Activated T-helper 1 cell treated with anti-CD3 and anti-CD28 coated beads, Interleukin-12 subunit alpha, Interleukin-12 subunit beta, Interleukin-2, Interleukin-4 antibody, amounts not matched to agents 30 ng/mL and 10 ng/mL and 1 ng/mL, durations not matched to agents 14 hours and 24 hours and 36 hours (primary cell): ENCODE results near the gene EPS8. TPM values are rescaled to one million over a fixed set of nuclear protein-coding genes. Genes with fewer than 3 reads are reported as not detected.

ENCODE experiments used
- DNase-seq: peaks from one replicate; pipeline ENCODE4 v3.0.0; 2021; ENCODE audit warnings: low spot score
- H3K27ac Mint-ChIP-seq: one replicate; pipeline ENCODE4 v1.8.0; 2021; ENCODE audit warnings: mild to moderate bottlenecking, mixed read lengths
- H3K27me3 Mint-ChIP-seq: one replicate; pipeline ENCODE4 v1.8.0; 2022; ENCODE audit warnings: mild to moderate bottlenecking, moderate library complexity, mixed read lengths; ENCODE audit not compliant: insufficient read depth
- H3K36me3 Mint-ChIP-seq: one replicate; pipeline ENCODE4 v1.8.0; 2021; ENCODE audit warnings: low read depth, mixed read lengths
- H3K4me1 Mint-ChIP-seq: one replicate; pipeline ENCODE4 v1.8.0; 2021; ENCODE audit warnings: low read depth, mixed read lengths
- H3K4me3 Mint-ChIP-seq: one replicate; pipeline ENCODE4 v1.8.0; 2021; ENCODE audit warnings: mild to moderate bottlenecking, moderate library complexity, mixed read lengths
- H3K9me3 Mint-ChIP-seq: one replicate; pipeline ENCODE4 v1.8.0; 2021; ENCODE audit warnings: mixed read lengths
- intact Hi-C: fragments of 100-400 bp; cut with micrococcal nuclease; formaldehyde crosslinking; loops from one replicate; pipeline ENCODE4 v1.15.1; 2024
- total RNA-seq: library from RNA; stranded (reverse); gene quantifications from 2 replicates; pipeline ENCODE4 v1.2.3, GENCODE V29; 2022

The EPS8 gene
- total RNA-seq, 1 donor from 2014 or later, result 1.9 TPM

DNA sequence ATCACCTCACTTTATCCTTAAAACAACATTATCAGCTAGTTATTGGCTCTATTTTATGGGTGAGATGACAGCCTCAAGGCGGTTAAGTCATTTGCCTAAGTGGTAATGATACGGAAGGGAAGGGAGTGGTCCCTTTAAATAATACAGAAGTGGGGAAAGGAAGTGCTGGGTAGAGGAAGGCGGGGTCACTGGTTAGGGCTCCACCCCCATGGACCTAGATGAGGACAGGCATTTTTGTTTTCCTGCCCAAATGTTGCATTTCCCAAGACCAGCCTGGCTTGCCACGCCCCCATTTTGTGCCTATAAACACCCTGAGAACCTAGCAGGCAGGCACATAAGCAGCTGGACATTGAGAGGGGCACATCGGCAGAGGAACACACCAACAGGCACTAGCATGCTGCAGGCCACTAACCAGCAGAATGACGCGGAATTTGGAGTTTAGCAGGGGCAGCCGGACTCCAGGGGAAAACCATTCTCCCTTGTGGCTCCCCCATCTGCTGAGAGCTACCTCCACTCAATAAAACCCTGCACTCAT lies 100.9 kb downstream of the EPS8 start:
- Mint-ChIP-seq H3K36me3 (no peaks in the 10 kb centered on the region), H3K27me3 (peaks cover 35% of the 10 kb centered on the region), H3K9me3 (no peaks in the 10 kb centered on the region), H3K27ac (no peak overlapping the region), H3K4me3 (no peak overlapping the region), H3K4me1 (no peaks in the 10 kb centered on the region)
- intact Hi-C loops, result no loop called here
- no peak for DNase-seq

DNA sequence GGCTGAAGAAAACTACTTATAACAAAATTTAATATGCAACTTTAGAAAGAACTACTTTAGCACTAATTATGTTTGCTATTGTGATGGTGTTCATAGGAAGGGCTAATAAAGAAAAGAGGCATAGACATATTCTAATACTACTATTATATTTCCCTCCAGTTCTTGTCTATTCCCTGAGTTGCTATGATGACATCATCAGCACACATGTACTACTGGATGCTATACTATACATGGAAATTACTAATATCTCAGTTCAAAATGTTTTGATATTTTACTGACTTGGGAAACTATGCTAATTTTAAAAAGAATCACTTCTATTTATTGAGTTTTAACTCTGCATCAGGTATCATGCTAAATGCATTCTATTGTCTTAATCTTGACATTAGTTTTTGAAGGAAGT lies 101.6 kb downstream of the EPS8 start:
- DNase-seq, result no peak
- no peaks in the 10 kb centered on the region for H3K9me3 Mint-ChIP-seq
- H3K4me1 Mint-ChIP-seq, result no peaks in the 10 kb centered on the region
- intact Hi-C loops, result no loop called here
- H3K4me3 Mint-ChIP-seq, result no peak overlapping the region
- no peak overlapping the region for H3K27ac Mint-ChIP-seq
- H3K36me3 Mint-ChIP-seq, result no peaks in the 10 kb centered on the region
- H3K27me3 Mint-ChIP-seq, result peaks cover 38% of the 10 kb centered on the region

DNA sequence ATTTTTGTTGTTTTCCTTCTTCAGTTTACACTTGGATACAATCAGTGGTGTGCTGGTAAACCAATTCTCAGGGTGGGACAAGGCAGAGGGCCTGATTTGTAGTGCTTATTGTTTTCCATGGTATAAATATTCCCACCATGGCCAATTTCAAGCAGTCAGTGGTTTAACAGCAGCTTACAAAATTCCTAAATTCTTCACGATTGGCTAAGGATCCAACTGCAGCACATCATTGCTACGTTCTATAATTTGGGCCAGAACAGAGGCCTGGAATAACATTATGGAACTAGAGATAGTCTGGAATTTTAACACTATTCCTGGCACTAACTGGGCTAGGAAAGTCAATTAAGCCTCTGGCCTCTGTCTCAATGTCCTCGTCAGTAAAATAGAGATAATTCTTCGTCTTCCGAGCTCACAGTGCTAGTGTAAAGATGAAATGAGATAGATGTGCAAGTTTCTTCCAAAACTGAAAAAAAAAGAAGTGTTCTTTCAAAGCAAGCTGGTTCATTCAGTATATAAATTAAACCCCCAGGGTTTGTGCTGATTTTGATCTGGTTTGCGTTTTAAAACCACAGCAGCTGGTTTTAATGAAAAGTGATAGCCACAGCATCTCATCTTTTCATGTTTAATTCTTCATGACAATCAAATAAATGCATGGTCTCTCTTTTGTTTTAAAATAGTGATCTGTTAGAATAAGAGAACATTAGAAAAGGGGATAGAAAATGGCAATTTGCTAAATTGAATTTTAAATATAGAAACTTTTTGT lies 104.1 kb downstream of the EPS8 start:
- intact Hi-C loops, result no loop called here
- no peak for DNase-seq
- Mint-ChIP-seq H3K4me3 (no peak overlapping the region), H3K27me3 (peaks cover 35% of the 10 kb centered on the region), H3K27ac (no peak overlapping the region), H3K4me1 (no peaks in the 10 kb centered on the region), H3K9me3 (no peaks in the 10 kb centered on the region), H3K36me3 (no peaks in the 10 kb centered on the region)

DNA sequence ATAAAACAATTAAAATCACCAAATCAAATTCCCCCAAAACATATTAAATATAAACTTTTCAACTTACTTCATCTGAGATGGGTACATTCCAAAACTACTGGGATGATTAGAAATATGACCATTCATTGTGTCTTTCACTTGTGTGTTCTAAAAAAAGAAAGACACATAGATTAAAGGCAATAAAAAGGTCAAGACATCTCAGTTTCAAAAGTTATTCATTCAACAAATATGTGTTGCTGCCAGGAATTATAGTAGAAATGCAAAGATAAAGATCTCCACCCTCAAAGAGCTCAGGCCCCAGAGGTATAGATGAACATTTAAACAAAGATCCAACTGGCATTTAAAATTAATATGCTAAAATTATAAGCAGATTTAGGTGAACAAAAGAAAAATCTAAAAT lies 106.4 kb downstream of the EPS8 start:
- Mint-ChIP-seq H3K4me3 (no peak overlapping the region), H3K27ac (no peak overlapping the region), H3K36me3 (no peaks in the 10 kb centered on the region), H3K4me1 (no peaks in the 10 kb centered on the region), H3K9me3 (no peaks in the 10 kb centered on the region), H3K27me3 (peaks cover 30% of the 10 kb centered on the region)
- DNase-seq, result no peak
- intact Hi-C loops, result no loop called here

DNA sequence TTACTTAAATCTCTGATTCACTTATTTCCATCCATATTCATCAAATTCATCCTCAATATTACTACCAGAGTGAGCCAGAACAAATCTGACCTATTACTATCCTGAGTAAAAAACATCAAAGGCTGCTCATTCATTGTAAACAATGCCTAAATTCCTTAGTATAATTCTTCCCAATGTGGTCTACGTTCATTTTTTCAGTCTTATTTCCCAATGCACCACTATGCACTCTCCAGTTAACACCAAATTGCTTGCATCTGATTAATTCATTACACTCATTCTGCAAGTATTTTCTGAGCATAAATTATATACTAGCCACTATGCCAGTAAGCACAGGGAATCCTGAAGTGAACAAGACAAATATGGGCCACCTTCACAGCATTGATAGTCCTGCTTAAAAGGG lies 110.0 kb downstream of the EPS8 start:
- H3K27me3 Mint-ChIP-seq, result peaks cover 21% of the 10 kb centered on the region
- H3K4me3 Mint-ChIP-seq, result no peak overlapping the region
- no peak for DNase-seq
- H3K4me1 Mint-ChIP-seq, result no peaks in the 10 kb centered on the region
- intact Hi-C loops, result no loop called here
- no peaks in the 10 kb centered on the region for H3K36me3 Mint-ChIP-seq
- no peak overlapping the region for H3K27ac Mint-ChIP-seq
- no peaks in the 10 kb centered on the region for H3K9me3 Mint-ChIP-seq

DNA sequence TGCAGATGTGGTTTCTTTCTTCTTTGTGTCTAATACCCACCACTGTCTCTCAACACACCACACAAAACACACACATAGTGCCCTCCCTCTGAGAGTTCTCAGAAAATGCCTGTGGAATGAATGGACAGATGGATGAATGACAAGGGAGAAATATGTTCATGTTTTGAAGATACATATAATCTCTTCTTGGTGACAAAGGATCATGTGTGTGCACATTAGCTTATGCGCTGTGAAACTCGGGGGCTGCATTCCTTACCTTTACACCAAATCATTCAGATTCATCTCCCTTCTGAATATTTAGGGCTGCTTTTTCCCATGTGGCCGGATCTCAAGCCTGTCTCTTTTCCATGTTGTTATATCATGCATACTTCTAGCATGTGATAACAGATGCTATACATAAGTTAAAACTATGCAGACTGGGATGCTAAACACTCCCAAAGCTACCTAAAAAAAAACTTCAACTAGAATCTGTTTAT lies 111.4 kb downstream of the EPS8 start:
- intact Hi-C loops, result no loop called here
- no peaks in the 10 kb centered on the region for H3K4me1 Mint-ChIP-seq
- H3K36me3 Mint-ChIP-seq, result no peaks in the 10 kb centered on the region
- no peak overlapping the region for H3K27ac Mint-ChIP-seq
- no peak overlapping the region for H3K4me3 Mint-ChIP-seq
- no peak for DNase-seq
- H3K9me3 Mint-ChIP-seq, result no peaks in the 10 kb centered on the region
- peaks cover 18% of the 10 kb centered on the region for H3K27me3 Mint-ChIP-seq

DNA sequence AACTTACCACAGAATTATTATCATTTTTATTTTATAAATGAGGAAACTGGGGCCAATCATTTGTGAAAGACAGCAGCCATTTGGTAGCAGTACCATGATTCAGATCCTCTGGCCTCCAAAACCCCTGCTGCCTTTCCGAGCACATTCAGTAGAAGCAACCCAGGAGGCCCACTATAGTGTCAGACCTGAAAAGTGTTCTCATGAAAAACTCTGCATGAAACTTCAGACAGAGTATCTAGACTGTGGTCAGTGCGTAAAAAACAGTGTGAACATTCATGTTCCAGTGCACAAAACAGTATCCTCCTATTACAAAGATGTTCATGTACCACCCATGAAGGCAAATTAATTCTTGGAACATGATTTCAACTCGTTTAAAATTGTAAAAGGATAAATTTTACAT lies 112.0 kb downstream of the EPS8 start:
- Mint-ChIP-seq H3K27ac (no peak overlapping the region), H3K9me3 (no peaks in the 10 kb centered on the region), H3K4me3 (no peak overlapping the region), H3K27me3 (peaks cover 15% of the 10 kb centered on the region), H3K4me1 (no peaks in the 10 kb centered on the region), H3K36me3 (no peaks in the 10 kb centered on the region)
- intact Hi-C loops, result no loop called here
- no peak for DNase-seq

DNA sequence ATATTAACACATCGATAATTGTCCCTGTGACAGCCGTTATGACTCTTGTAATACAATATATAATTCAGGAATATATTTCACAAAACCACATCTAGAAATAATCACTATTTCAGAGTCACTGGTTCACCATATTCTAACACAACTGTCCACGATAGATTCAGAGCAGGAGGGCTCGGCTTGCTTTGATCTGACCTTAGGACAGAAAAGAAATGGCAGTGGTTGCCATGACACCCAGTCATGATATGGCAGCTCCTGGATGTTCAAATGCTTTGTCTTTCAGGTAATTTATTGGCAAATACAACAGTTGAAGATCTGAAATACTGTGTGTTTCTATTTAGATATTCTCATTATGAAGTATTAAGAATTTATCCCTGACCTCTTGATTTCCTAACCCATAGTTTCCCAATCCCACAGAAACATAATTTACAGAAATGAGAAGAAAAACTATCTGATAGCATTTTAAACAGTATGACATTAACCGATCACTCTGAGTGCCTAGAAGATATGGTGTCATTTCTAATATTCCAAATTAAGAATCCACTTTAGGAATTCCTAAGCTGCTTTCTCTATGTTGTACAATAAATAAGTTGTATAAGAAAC lies 116.4 kb downstream of the EPS8 start:
- DNase-seq, result no peak
- Mint-ChIP-seq H3K27me3 (peaks cover 12% of the 10 kb centered on the region), H3K4me1 (no peaks in the 10 kb centered on the region), H3K9me3 (no peaks in the 10 kb centered on the region), H3K4me3 (no peak overlapping the region), H3K36me3 (no peaks in the 10 kb centered on the region), H3K27ac (no peak overlapping the region)
- intact Hi-C loops, result no loop called here

DNA sequence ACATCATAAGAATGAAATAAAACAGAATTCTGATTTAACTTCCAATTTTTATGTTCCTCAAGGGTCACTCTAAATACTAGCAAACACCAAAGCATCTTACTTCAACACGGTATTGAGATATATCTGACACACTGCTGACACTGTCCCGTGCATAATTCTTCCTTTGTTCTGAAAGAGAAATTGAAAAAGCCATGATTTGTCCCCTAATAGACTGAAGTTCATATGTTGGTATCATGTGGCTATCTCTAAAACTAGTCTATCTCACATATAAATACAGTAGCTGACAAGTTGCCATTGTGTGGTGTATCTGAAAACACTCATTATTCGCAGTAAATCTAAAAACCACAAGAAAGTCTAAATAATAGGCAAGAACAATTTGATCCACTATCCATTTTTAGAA lies 118.4 kb downstream of the EPS8 start:
- H3K27ac Mint-ChIP-seq, result no peak overlapping the region
- H3K4me3 Mint-ChIP-seq, result no peak overlapping the region
- H3K27me3 Mint-ChIP-seq, result peaks cover 12% of the 10 kb centered on the region
- H3K36me3 Mint-ChIP-seq, result no peaks in the 10 kb centered on the region
- H3K4me1 Mint-ChIP-seq, result no peaks in the 10 kb centered on the region
- no peaks in the 10 kb centered on the region for H3K9me3 Mint-ChIP-seq
- intact Hi-C loops, result no loop called here
- no peak for DNase-seq

DNA sequence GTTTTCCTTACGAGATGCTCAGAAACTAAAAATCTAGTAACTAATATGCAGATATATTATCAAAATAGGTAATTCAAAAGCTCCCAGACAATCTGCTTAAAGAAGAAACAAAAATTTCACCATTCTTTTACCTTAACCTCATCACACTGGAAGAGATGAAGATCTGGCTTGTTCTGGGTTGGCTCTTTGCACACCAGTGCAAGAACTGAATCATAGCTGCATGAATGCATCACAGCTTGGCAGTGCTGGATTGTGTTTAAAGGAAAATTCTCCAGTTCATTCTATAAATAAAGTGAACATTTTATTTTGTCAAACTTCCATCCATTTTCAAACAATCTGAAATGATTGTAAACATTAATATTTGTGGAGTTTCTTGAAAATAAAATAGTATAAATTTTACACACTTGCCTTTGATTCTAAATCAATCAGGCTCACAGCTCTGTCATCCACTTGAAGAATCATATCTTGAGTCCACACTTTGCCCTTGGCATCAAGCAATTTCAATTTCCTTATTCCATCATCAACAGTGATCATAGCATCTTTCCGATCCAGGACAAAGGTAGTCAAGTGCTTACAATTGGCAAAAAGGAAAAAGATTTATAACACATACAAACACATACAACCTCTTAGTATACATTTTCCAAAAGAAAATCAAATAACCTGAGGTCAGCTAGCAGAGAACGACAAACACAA lies 119.8 kb downstream of the EPS8 start:
- peaks cover 9% of the 10 kb centered on the region for H3K27me3 Mint-ChIP-seq
- intact Hi-C loops, result no loop called here
- H3K27ac Mint-ChIP-seq, result no peak overlapping the region
- H3K36me3 Mint-ChIP-seq, result no peaks in the 10 kb centered on the region
- no peak for DNase-seq
- H3K9me3 Mint-ChIP-seq, result no peaks in the 10 kb centered on the region
- H3K4me3 Mint-ChIP-seq, result no peak overlapping the region
- no peaks in the 10 kb centered on the region for H3K4me1 Mint-ChIP-seq

DNA sequence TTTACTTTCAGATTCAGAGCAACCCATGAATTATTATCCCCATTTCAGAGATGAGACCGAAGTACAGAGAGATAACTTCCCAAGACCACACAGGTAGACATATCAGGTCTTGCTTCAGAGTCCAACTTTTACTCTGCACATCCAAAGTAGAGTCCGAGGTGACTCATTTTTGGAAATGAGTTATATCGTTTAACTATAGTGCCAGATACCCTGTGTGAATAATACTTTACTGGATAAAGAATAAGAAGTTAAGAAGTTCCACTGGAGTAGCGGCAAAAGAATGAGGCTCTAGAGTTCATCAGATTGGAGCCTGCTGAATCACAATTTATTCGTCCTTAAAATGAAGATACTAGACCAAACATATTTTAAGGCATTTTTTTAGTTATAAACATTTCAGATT lies 124.7 kb downstream of the EPS8 start:
- no peak for DNase-seq
- no peaks in the 10 kb centered on the region for H3K9me3 Mint-ChIP-seq
- no peaks in the 10 kb centered on the region for H3K4me1 Mint-ChIP-seq
- H3K36me3 Mint-ChIP-seq, result no peaks in the 10 kb centered on the region
- no peak overlapping the region for H3K4me3 Mint-ChIP-seq
- peaks cover 4% of the 10 kb centered on the region for H3K27me3 Mint-ChIP-seq
- intact Hi-C loops, result no loop called here
- no peak overlapping the region for H3K27ac Mint-ChIP-seq

DNA sequence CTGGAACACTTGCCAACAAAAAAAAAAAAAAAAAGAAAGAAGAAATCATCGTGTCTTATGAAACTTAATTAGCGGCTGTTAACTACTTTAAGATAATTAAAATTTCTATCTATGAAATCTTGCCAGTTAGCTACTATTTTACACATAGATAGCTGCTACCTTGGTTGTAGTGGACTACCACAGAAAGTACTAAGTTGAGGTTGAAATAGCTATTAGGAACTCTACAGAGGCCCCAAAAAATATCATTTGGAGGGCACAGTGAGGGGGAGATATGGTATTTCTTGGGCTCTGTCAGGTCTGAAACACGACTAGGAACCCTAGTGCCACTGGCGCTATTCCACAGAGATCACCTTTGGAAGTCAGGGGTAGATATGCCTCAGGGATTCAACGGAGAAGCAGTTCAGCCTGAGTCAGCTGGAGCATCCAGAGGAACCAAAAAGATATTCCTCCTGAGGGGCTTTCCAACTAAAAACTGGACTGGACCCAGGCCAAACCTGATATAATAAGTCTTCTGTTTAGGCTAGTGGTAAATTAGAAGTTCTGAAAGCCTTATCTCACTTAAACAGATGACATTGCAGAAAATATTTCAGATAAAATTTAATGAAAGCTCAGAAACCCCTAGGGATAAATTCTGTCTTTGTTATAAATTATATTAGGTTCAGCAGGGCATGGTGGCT lies 126.1 kb downstream of the EPS8 start:
- no peak overlapping the region for H3K27ac Mint-ChIP-seq
- no peaks in the 10 kb centered on the region for H3K9me3 Mint-ChIP-seq
- no peaks in the 10 kb centered on the region for H3K36me3 Mint-ChIP-seq
- no peaks in the 10 kb centered on the region for H3K27me3 Mint-ChIP-seq
- H3K4me3 Mint-ChIP-seq, result no peak overlapping the region
- DNase-seq, result no peak
- intact Hi-C loops, result no loop called here
- H3K4me1 Mint-ChIP-seq, result no peaks in the 10 kb centered on the region
